Body of pancreas (tissue), 4 donors: ENCODE data around the gene PDZD7. TPM values are rescaled to one million over a fixed set of nuclear protein-coding genes. Genes with fewer than 3 reads are reported as not detected.
"Not testable (repeated sequence)": the region's sequence is repeated elsewhere in the genome, so short reads cannot be mapped to it uniquely, and the experiment has no call there.

Experiments
- ATAC-seq: fragments of 150-250 bp; one replicate; pipeline ENCODE4 v1.9.1; 2016
- DNase-seq, 4 donors: peaks; one replicate each; pipeline ENCODE4 v3.0.0-alpha.2; 2019
- H3K27ac ChIP-seq, 4 donors: fragments of 200-600 bp; sonication (generic); 1 replicate in 3 of 4; 2 replicates in 1 of 4; pipeline versions ENCODE4 v1.5.1 to v1.6.1; 2016 to 2019; ENCODE audit warnings: mild to moderate bottlenecking in 1 of 4, mixed read lengths in 1 of 4, moderate library complexity in 1 of 4
- H3K27me3 ChIP-seq, 2 donors: fragments of 200-600 bp; sonication (generic); one replicate each; pipeline ENCODE4 v1.6.0; 2016; ENCODE audit warnings: mild to moderate bottlenecking in 1 of 2
- H3K36me3 ChIP-seq, 2 donors: fragments of 200-600 bp; sonication (generic); replicated peaks in 1 of 2; 2 replicates each; pipeline ENCODE4 v1.5.1; 2016; ENCODE audit warnings: low read depth in 2 of 2; ENCODE audit not compliant: insufficient read depth in 1 of 2
- H3K4me1 ChIP-seq: fragments of 200-600 bp; sonication (generic); one replicate; pipeline ENCODE4 v1.6.0; 2016
- H3K4me3 ChIP-seq, 2 donors: fragments of 200-600 bp; sonication (generic); 1 replicate in 1 of 2; 2 replicates in 1 of 2; pipeline ENCODE4 v1.5.1; 2016 to 2019
- H3K9me3 ChIP-seq, 3 donors: fragments of 200-600 bp; sonication (generic); 1 replicate in 2 of 3; 2 replicates in 1 of 3; pipeline ENCODE4 v1.5.1; 2016
- POLR2A ChIP-seq, 3 donors: fragments of 450-650 bp; IDR thresholded peaks; one replicate each; pipeline ENCODE4 v1.6.1; 2016; ENCODE audit warnings: antibody characterized with exemption in 3 of 3, mild to moderate bottlenecking in 2 of 3
- WGBS, 2 donors: methylation state at CpG; one replicate each; pipeline ENCODE4 v1.1.5; 2017; 5-methylcytosine and 5-hydroxymethylcytosine counted together
- intact Hi-C: fragments of 100-400 bp; cut with DNase I; formaldehyde crosslinking; loops from one replicate; pipeline ENCODE4 v1.15.1; 2023
- total RNA-seq, 2 donors: library from RNA; depleted of rRNA; stranded (reverse); fragments of >200 nt; gene quantifications; one replicate each; pipeline ENCODE4 v1.1.0, GENCODE V29; 2016
- TF ChIP-seq, protein P1 (sequence below), 7 experiments: fragments of 450-650 bp in 4 of 7; fragments of 200-600 bp in 3 of 7; sonication (generic) in 3 of 7; IDR thresholded peaks; one replicate each; pipeline ENCODE4 v1.5.1; 2016 to 2019; ENCODE audit warnings: antibody characterized with exemption in 7 of 7

The PDZD7 gene
- total RNA-seq, 2 donors from 2014 or later: 0.52 to 0.66 TPM

DNA sequence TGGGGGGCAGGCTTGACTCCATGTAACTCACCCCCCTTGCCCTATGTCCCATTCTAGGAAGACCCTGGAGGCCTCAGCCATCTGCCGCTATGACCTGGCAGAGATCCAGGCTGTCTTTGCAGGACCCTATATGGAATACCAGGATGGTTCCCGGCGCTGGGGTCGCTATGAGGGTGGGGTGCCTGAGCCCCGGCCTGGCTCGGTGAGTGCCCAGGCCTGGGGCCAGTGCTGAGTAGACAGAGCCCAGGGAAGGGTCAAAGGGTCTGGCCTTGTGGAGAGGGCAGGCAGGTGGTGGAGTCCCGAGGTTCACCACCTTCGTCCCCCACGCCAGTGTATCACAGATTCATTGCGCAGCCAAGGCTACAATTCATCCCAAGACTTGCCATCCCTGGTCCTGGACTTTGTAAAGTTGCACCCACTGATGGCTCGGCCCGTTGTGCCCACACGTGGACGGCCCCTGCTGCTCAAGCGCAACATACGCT lies 51.1 kb downstream of the PDZD7 start:
- H3K9me3 ChIP-seq: no peaks in the 10 kb centered on the region
- peaks cover 3% of the 10 kb centered on the region for H3K4me1 ChIP-seq
- peaks cover 0 to 7% of the 10 kb centered on the region in 2 donors for H3K36me3 ChIP-seq
- TF ChIP-seq, protein P1, sequence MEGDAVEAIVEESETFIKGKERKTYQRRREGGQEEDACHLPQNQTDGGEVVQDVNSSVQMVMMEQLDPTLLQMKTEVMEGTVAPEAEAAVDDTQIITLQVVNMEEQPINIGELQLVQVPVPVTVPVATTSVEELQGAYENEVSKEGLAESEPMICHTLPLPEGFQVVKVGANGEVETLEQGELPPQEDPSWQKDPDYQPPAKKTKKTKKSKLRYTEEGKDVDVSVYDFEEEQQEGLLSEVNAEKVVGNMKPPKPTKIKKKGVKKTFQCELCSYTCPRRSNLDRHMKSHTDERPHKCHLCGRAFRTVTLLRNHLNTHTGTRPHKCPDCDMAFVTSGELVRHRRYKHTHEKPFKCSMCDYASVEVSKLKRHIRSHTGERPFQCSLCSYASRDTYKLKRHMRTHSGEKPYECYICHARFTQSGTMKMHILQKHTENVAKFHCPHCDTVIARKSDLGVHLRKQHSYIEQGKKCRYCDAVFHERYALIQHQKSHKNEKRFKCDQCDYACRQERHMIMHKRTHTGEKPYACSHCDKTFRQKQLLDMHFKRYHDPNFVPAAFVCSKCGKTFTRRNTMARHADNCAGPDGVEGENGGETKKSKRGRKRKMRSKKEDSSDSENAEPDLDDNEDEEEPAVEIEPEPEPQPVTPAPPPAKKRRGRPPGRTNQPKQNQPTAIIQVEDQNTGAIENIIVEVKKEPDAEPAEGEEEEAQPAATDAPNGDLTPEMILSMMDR (IDR thresholded peaks at IDR 0.05): no peak
- TF ChIP-seq POLR2A (IDR thresholded peaks at IDR 0.05): no peak
- 86 to 88% methylated on average over 7 to 15 of the region's 16 CpGs for WGBS, 2 donors
- H3K27ac ChIP-seq: no peak overlapping the region
- intact Hi-C loops: no loop called here
- ATAC-seq (no peak), DNase-seq (no peak)
- H3K4me3 ChIP-seq: no peak overlapping the region
- H3K27me3 ChIP-seq: no peaks in the 10 kb centered on the region

DNA sequence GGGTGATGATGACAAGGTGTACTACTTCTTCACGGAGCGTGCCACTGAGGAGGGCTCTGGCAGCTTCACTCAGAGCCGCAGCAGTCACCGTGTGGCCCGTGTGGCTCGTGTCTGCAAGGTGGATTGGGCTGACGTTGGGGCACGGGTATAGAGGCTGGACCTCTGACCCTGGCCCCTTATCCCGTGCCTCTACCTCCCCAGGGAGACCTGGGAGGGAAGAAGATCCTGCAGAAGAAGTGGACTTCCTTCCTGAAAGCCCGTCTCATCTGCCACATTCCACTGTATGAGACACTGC lies 52.1 kb downstream of the PDZD7 start:
- intact Hi-C loops: no loop called here
- ATAC-seq (no peak), DNase-seq (no peak)
- H3K4me1 ChIP-seq: peaks cover 3% of the 10 kb centered on the region
- no peak overlapping the region for H3K4me3 ChIP-seq
- no peaks in the 10 kb centered on the region for H3K27me3 ChIP-seq
- WGBS, 2 donors: 76% methylated on average over 10 of the region's 10 CpGs; no CpG with 5 or more reads in 1 of the 2 donors
- H3K27ac ChIP-seq: no peak overlapping the region
- TF ChIP-seq, protein P1 (IDR thresholded peaks at IDR 0.05): no peak
- no peak for TF ChIP-seq POLR2A (IDR thresholded peaks at IDR 0.05)
- peaks cover 0 to 7% of the 10 kb centered on the region in 2 donors for H3K36me3 ChIP-seq
- no peaks in the 10 kb centered on the region for H3K9me3 ChIP-seq

DNA sequence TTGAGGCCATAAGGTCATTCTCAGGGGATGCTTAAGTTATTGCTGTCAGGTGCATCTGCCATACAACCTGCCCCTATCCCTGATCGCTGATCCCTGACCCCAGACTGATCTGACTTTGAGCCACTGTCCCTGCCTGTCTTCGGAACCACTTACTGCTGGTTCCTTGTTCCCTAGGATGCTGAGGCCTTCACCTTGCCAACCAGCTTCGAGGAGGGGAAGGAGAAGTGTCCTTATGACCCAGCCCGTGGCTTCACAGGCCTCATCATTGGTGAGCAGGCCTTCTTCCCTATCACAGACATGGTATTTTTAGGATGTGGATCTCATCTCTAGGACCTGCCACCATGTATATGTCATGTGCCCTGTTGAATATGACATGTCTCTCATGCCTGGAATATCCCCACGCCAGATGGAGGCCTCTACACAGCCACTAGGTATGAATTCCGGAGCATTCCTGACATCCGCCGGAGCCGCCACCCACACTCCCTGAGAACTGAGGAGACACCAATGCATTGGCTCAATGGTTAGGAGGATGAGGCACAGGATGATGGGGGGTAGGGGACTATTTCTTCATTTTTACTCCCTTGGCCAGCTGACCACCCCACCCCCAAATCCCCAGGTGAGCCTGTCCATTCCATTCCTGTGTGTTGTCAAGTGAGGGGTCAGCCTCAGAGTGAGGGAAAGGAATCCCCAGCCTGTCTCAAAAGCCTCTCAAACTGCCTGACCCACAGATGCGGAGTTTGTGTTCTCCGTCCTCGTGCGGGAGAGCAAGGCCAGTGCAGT lies 52.6 kb downstream of the PDZD7 start:
- Histone ChIP-seq H3K27me3 (no peaks in the 10 kb centered on the region), H3K4me1 (peaks cover 3% of the 10 kb centered on the region), H3K4me3 (no peak overlapping the region), H3K36me3 (peaks cover 0 to 7% of the 10 kb centered on the region in 2 donors), H3K9me3 (no peaks in the 10 kb centered on the region), H3K27ac (no peak overlapping the region)
- DNase-seq (no peak), ATAC-seq (no peak)
- no peak for TF ChIP-seq POLR2A (IDR thresholded peaks at IDR 0.05)
- TF ChIP-seq, protein P1 (IDR thresholded peaks at IDR 0.05): no peak
- WGBS, 2 donors: 89 to 91% methylated on average over 6 to 13 of the region's 13 CpGs
- intact Hi-C loops: no loop called here

DNA sequence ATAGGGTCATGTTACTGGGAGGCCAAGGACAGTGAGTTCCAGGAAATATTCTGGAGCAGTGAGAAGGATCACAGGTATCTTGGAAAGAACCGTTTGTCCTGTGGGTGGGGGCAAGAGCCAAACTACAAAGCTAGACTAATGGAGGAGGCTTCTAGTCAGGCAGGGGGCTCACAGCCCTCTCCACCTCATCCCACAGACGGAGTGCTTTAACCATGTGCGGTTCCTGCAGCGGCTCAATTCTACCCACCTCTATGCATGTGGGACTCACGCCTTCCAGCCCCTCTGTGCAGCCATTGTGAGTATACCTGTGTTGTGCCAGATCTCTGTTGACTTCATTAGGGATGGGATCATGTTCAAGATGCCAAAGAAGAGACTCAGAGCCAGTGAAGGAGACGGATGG lies 53.5 kb downstream of the PDZD7 start:
- intact Hi-C loops: no loop called here
- DNase-seq: no peak
- peaks cover 0 to 7% of the 10 kb centered on the region in 2 donors for H3K36me3 ChIP-seq
- H3K27ac ChIP-seq: no peak overlapping the region
- peaks cover 12% of the 10 kb centered on the region for H3K4me1 ChIP-seq
- TF ChIP-seq POLR2A (IDR thresholded peaks at IDR 0.05): no peak
- TF ChIP-seq, protein P1 (IDR thresholded peaks at IDR 0.05): no peak
- 75 to 94% methylated on average over 6 of the region's 6 CpGs for WGBS, 2 donors
- no peaks in the 10 kb centered on the region for H3K27me3 ChIP-seq
- ATAC-seq: no peak
- no peak overlapping the region for H3K4me3 ChIP-seq
- H3K9me3 ChIP-seq: no peaks in the 10 kb centered on the region

DNA sequence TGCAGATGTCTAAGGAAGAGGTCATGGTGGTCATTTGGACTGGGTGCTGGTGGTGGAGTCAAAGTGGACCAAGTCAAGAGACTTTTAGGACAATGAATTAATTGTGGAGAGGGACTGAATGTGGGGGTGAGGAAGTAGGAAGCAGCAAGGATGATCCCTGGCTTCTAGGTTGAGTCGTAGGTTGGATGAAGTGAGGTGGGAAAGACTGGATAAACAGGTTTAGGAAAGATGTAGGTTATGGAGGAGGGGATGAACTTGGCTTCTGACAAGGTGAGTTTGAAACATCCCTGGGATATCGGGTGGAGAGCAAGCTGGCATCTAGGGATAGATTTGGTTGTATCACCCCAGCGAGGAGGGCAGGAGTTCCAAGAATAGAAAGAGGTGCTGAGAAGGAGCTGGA lies 54.0 kb downstream of the PDZD7 start:
- Histone ChIP-seq H3K4me3 (no peak overlapping the region), H3K27ac (no peak overlapping the region), H3K27me3 (no peaks in the 10 kb centered on the region), H3K4me1 (peaks cover 17% of the 10 kb centered on the region), H3K9me3 (no peaks in the 10 kb centered on the region), H3K36me3 (peaks cover 0 to 7% of the 10 kb centered on the region in 2 donors)
- DNase-seq: no peak
- intact Hi-C loops: no loop called here
- 63 to 70% methylated on average over 3 of the region's 3 CpGs for WGBS, 2 donors
- no peak for ATAC-seq
- TF ChIP-seq POLR2A (IDR thresholded peaks at IDR 0.05): no peak
- TF ChIP-seq, protein P1 (IDR thresholded peaks at IDR 0.05): no peak

DNA sequence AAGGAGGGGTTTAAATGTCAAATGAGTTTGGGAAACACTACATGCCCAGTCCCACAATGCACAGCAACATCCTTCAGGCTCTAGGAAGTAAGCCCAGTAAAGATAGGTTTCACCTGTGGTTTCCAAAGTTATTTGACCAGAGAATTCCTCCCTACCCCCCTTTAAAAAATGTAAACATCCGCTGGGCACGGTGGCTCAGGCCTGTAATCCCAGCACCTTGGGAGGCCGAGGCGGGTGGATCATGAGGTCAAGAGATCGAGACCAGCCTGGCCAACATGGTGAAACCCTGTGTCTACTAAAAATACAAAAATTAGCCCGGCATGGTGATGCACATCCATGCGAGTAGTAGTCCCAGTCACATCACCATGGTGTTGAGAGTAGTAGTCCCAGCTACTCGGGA lies 55.5 kb downstream of the PDZD7 start:
- H3K36me3 ChIP-seq, H3K27ac ChIP-seq, ATAC-seq, H3K9me3 ChIP-seq, intact Hi-C loops, DNase-seq, H3K4me3 ChIP-seq, H3K27me3 ChIP-seq: not testable (repeated sequence)
- WGBS, 2 donors: 84 to 94% methylated on average over 7 to 8 of the region's 8 CpGs
- peaks cover 32% of the 10 kb centered on the region for H3K4me1 ChIP-seq
